Fibroblast of villous mesenchyme (primary cell): ENCODE measurements around the gene CNTNAP2. TPM values are rescaled to one million over a fixed set of nuclear protein-coding genes. Genes with fewer than 3 reads are reported as not detected.
A peak's percentile ranks its signal among the peaks of the same experiment; 100 is the strongest.
"Not testable (repeated sequence)": the region's sequence is repeated elsewhere in the genome, so short reads cannot be mapped to it uniquely, and the experiment has no call there.

ENCODE experiments used
- DNase-seq: peaks from one replicate; pipeline ENCODE4 v3.0.0-alpha.2; 2010; ENCODE audit warnings: low read depth
- H3K4me3 ChIP-seq: 2 replicates; pipeline ENCODE4 v1.5.1; 2011; ENCODE audit warnings: low read depth, mild to moderate bottlenecking, low read length
- CTCF ChIP-seq: IDR thresholded peaks from 2 replicates; pipeline ENCODE4 v1.5.1; 2012; ENCODE audit warnings: low read depth, mild to moderate bottlenecking, low read length; ENCODE audit not compliant: insufficient read depth
- total RNA-seq: library from RNA; depleted of rRNA; stranded (reverse); fragments of >200 nt; gene quantifications from 2 replicates; pipeline ENCODE4 v1.2.3, GENCODE V29; 2012

The CNTNAP2 gene
- total RNA-seq, 1 donor, result not detected

GRCh38 chr7:148422030-148422429, 2305.4 kb downstream of the CNTNAP2 start:
- no peak overlapping the region for H3K4me3 ChIP-seq
- no peak for DNase-seq

DNA sequence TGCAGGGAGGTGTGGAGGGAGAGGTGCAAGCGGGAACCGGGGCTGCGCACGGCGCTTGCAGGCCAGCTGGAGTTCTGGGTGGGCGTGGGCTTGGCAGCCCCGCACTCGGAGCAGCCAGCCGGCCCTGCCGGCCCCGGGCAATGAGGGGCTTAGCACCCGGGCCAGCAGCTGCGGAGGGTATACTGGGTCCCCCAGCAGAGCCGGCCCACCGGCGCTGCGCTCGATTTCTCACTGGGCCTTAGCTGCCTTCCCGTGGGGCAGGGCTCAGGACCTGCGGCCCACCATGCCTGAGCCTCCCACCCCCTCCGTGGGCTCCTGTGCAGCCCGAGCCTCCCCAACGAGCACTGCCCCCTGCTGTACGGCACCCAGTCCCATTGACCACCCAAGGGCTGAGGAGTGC, 2309.8 kb downstream of the CNTNAP2 start:
- not testable (repeated sequence) for H3K4me3 ChIP-seq, DNase-seq

More at GRCh38 chr7:148422030-148422429, 2305.4 kb downstream of the CNTNAP2 start:
- no peak for TF ChIP-seq CTCF

DNA sequence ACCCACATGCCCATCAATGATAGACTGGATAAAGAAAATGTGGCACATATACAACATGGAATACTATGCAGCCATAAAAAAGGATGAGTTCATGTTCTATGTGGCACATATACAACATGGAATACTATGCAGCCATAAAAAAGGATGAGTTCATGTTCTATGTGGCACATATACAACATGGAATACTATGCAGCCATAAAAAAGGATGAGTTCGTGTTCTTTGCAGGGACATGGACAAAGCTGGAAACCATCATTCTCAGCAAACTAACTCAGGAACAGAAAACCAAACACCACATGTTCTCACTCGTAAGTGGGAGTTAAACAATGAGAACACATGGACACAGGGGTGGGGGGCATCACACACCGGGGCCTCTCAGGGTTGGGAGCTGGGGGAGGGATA, 2314.1 kb downstream of the CNTNAP2 start:
- not testable (repeated sequence) for H3K4me3 ChIP-seq

DNA sequence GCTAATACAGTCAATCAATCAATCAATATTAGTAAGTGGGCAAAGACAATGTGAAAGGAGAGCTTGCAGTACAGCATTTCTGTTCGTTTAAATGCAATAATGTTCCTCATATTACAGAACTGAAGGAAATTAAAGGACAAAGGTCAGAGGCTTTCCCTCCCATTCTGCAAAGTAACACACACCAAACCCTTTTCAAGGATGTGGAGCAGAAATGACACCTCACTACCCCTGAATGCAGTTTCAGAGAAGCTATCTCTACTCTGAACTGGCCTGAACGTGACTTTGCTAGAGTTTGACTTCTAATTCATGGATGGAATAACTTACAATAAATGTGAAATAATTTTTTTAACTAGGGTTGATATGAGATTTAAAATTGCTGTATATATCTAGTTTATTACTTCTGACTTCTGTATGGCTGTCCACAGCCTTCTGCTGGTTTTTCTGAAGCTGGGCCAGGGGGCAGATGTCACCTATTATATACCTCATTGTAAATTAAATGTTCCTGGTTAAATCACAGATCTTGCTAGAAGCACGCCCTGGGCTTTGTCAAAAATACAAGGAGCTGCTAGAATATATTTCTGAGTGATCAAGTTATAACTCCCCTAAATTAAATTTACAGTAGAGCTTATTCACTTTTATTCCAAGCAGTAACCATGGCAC, 2317.1 kb downstream of the CNTNAP2 start:
- no peak for DNase-seq
- TF ChIP-seq CTCF, result no peak
- no peak overlapping the region for H3K4me3 ChIP-seq

More for the DNA sequence above, 2314.1 kb downstream of the CNTNAP2 start:
- DNase-seq, result not testable (repeated sequence)

DNA sequence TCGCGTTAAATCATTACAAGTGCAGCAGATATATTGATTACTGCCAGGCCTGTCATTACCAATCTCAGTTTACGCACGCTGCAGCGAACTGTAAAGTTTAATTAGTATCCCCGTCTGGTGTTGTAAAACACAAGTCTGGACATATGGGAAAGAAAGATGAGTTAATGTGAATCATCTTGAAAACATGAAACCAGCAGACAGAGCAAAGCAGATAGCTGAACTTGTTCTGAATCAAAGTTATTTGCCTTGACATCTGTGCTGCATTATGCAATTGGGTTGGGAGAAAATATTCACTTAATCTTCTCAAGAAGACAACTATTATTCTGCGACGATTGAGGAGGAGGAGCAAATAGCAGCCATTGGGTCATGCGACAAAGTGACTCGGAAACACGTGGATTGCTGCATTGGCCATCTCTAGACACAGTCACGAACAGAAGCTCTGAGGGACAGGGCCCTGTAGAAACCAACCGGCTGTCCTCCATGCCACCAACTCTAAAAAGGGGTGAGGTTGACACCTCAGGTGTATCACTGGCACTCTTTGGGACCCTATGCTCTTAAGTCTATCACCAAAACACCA, 2317.7 kb downstream of the CNTNAP2 start:
- DNase-seq, result peak; percentile 13
- no peak overlapping the region for H3K4me3 ChIP-seq
- TF ChIP-seq CTCF, result no peak

DNA sequence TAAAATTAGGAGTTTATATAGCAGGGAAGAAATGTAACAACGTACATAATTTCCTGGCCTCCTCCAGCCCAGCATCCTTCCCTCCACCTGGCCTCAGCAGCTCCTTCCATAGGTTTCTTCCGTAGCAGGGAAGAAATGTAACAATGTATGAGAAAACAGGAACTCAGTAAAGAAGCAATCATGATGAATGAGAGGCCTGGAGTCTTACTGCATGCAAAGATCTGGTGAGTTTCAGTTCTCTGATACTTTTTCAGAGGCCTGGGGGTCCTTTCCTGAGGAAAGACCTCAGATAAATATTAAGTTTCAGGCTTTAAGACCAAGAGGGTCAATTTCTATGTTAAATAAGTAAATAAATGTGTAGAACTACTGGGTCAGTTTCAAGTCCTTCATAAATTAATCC, 2318.3 kb downstream of the CNTNAP2 start:
- no peak for DNase-seq
- no peak overlapping the region for H3K4me3 ChIP-seq
- TF ChIP-seq CTCF, result no peak

DNA sequence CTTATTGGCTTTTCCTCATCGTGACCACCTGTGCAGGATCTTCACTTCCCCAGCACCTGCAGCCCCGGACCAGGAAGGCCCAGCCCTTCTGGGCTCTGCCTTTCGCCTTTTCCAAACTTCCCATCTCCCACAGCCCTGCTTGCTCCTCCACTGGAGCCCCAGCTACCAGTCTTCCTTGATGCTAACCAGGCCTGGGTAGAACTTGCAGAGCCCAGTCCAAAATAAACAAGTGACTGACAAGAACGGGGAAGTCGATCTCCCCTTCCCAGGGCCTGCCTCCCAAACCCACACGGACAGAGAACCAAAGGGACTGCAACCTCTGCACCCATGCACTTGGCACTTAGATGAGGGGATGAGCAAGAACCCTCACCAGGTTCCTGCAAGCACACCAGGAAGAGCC, 2319.1 kb downstream of the CNTNAP2 start:
- no peak overlapping the region for H3K4me3 ChIP-seq
- DNase-seq, result no peak
- no peak for TF ChIP-seq CTCF

DNA sequence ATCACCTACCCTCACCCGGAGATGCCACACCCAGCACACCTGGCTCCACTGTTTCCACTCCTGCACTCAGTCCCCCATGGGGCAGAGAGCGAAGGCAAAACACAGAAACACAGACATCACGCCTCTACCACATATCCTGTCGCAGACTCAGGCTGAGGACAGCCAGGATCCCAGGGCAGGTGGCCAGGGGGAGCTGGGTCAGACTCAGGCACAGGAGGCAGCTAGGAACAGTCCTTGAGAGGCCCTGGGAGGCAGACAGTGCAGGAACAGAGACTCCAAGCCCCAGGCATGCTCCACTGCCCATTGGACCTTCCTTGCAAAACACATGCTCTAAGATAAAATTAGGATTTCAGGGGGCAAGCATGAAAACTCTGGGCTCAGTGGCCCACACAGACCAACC, 2319.5 kb downstream of the CNTNAP2 start:
- no peak overlapping the region for H3K4me3 ChIP-seq
- no peak for DNase-seq
- no peak for TF ChIP-seq CTCF
